Measurements from ENCODE around the gene CISTR. TPM values are rescaled to one million over a fixed set of nuclear protein-coding genes. Genes with fewer than 3 reads are reported as not detected.

CISTR gene
- total and polyA plus RNA-seq, 8 donors: not detected

DNA sequence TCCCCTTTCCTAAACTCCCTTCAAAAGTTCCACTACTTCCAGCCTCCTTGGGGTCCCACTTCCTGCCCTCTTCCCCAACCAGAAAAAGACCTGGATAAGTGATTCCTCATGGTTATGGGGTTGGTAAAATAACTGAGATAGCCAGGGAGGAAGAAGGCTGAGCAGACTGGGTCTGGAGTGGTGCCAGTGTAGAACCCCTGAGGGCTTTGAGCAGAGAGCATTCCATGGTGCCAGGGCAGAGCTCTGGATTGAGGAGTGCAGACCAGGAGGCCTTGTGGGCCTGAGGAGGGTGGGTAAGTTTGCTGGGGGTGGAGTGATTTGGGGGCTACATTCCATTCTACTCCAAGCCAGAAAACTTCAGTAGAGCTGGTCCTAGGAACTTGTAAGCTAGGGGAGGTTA is 9.5 kb upstream of the CISTR start:
- H3K27ac ChIP-seq: no peak overlapping the region
- H3K4me1 ChIP-seq: peaks cover 0 to 10% (median 6%) of the 10 kb centered on the region in 4 donors
- no peak for DNase-seq
- H3K36me3 ChIP-seq: no peaks in the 10 kb centered on the region
- peaks cover 0 to 97% (median 52%) of the 10 kb centered on the region in 3 donors for H3K27me3 ChIP-seq
- no peaks in the 10 kb centered on the region for H3K9me3 ChIP-seq
- intact Hi-C loops (cut with DNase I; ENCODE audit: low total_unique reads): no loop called here
- no peak for TF ChIP-seq POLR2A (IDR thresholded peaks at IDR 0.05)
- TF ChIP-seq, protein P1, sequence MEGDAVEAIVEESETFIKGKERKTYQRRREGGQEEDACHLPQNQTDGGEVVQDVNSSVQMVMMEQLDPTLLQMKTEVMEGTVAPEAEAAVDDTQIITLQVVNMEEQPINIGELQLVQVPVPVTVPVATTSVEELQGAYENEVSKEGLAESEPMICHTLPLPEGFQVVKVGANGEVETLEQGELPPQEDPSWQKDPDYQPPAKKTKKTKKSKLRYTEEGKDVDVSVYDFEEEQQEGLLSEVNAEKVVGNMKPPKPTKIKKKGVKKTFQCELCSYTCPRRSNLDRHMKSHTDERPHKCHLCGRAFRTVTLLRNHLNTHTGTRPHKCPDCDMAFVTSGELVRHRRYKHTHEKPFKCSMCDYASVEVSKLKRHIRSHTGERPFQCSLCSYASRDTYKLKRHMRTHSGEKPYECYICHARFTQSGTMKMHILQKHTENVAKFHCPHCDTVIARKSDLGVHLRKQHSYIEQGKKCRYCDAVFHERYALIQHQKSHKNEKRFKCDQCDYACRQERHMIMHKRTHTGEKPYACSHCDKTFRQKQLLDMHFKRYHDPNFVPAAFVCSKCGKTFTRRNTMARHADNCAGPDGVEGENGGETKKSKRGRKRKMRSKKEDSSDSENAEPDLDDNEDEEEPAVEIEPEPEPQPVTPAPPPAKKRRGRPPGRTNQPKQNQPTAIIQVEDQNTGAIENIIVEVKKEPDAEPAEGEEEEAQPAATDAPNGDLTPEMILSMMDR (IDR thresholded peaks at IDR 0.05): no peak
- no peak for TF ChIP-seq POLR2AphosphoS5 (IDR thresholded peaks at IDR 0.05)
- no peak for TF ChIP-seq EP300 (IDR thresholded peaks at IDR 0.05)
- no peak overlapping the region for H3K4me3 ChIP-seq

DNA sequence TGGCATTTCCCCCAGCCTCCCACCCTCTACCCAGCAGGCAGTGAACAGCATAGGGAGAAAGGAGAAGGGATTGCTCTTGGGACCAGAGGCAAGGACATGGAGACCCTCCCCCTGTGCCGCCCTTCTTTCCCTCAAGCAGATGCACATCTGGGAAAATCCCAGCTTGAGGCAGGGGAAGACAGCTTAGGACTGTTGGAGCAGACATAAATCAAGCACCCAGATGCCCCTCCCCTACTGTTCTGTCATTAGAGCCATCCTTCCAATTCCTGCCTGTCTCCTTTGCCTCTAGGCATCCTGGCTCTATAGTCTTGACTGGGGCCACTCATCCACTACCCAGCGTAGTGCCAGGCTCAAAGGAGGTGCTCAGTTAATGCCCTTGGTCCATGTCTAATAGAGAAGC is 7.5 kb upstream of the CISTR start:
- intact Hi-C loops (cut with DNase I; ENCODE audit: low total_unique reads): no loop called here
- Histone ChIP-seq H3K4me1 (peaks cover 0 to 30% (median 17%) of the 10 kb centered on the region in 4 donors), H3K27me3 (peaks cover 0 to 96% (median 49%) of the 10 kb centered on the region in 3 donors), H3K27ac (no peak overlapping the region), H3K4me3 (no peak overlapping the region), H3K36me3 (no peaks in the 10 kb centered on the region), H3K9me3 (no peaks in the 10 kb centered on the region)
- TF ChIP-seq EP300 (IDR thresholded peaks at IDR 0.05): no peak
- no peak for TF ChIP-seq POLR2A (IDR thresholded peaks at IDR 0.05)
- TF ChIP-seq POLR2AphosphoS5 (IDR thresholded peaks at IDR 0.05): no peak
- TF ChIP-seq, protein P1 (IDR thresholded peaks at IDR 0.05): no peak
- no peak for DNase-seq
- 66 to 83% (median 75%) methylated on average over 2 of the region's 2 CpGs for WGBS, 5 donors

DNA sequence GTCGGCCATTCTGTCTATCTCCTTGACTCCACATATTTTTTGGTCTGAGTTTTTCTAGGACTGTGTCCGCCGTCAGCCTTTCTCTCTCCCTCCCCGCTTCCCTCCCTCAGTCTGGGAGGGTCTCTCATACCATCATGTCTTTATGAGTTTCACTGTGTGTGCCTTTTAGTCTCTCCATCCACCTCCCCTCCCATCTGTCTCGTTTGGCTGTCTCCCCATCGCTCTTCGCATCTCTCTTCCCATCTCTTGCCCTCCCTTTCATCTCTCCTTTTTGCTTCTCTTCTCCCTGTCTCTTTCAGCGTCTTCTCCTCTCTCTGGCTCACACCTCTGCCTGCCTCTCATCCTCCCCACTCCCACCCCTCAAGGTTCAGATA is 6.9 kb upstream of the CISTR start:
- no peak for DNase-seq
- H3K4me1 ChIP-seq: peaks cover 0 to 35% (median 20%) of the 10 kb centered on the region in 4 donors
- H3K27ac ChIP-seq: no peak overlapping the region
- no peaks in the 10 kb centered on the region for H3K36me3 ChIP-seq
- intact Hi-C loops (cut with DNase I; ENCODE audit: low total_unique reads): no loop called here
- peaks cover 0 to 96% (median 45%) of the 10 kb centered on the region in 3 donors for H3K27me3 ChIP-seq
- WGBS, 5 donors: 45 to 62% (median 57%) methylated on average over 8 of the region's 8 CpGs
- no peaks in the 10 kb centered on the region for H3K9me3 ChIP-seq
- no peak overlapping the region for H3K4me3 ChIP-seq
- TF ChIP-seq POLR2AphosphoS5 (IDR thresholded peaks at IDR 0.05): no peak
- TF ChIP-seq EP300 (IDR thresholded peaks at IDR 0.05): no peak
- TF ChIP-seq POLR2A (IDR thresholded peaks at IDR 0.05): no peak
- TF ChIP-seq, protein P1 (IDR thresholded peaks at IDR 0.05): no peak

DNA sequence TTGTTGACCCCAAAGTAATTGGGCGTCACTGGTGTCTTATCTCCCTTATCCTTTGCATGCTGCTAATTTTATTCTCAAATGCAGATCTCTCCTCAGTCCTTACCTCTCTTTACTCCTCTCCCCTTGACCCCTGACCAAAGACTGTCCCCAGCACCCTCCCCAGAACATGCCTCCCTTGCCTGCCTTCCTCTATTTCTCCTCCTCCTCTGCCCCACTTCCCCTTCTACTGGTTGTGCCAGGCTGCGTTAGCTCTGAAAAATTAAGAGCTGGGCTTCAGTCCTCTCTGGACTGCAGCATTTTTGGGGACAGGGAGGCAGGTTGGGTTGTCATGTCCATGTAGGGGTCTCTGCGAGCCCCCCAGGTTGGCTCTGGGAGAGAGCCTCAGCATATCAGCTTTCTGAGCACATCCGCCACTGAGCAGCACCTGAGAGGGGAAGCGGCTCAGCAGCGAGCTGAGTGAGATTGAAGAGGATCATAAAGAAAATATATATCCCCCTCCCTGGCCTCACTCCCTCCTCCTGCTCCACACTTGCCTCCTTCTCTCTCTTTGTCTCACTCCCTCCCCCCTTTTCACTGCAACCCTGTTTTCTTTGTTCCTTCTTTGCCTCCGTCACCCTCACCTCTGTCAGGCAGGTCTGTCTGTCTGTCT is 6.4 kb upstream of the CISTR start:
- Histone ChIP-seq H3K36me3 (no peaks in the 10 kb centered on the region), H3K4me1 (peaks cover 0 to 40% (median 23%) of the 10 kb centered on the region in 4 donors), H3K4me3 (no peak overlapping the region), H3K27me3 (peaks cover 0 to 96% (median 45%) of the 10 kb centered on the region in 3 donors), H3K9me3 (no peaks in the 10 kb centered on the region), H3K27ac (no peak overlapping the region)
- TF ChIP-seq EP300 (IDR thresholded peaks at IDR 0.05) (no peak), POLR2A (IDR thresholded peaks at IDR 0.05) (no peak), POLR2AphosphoS5 (IDR thresholded peaks at IDR 0.05) (no peak)
- TF ChIP-seq, protein P1 (IDR thresholded peaks at IDR 0.05): no peak
- DNase-seq: no peak
- 46 to 62% (median 47%) methylated on average over 7 of the region's 7 CpGs for WGBS, 5 donors
- intact Hi-C loops (cut with DNase I; ENCODE audit: low total_unique reads): no loop called here

Measured in stomach (tissue), 9 donors.